Cardiac septum (tissue), 1 donor: ENCODE measurements around the gene CBFB. TPM values are rescaled to one million over a fixed set of nuclear protein-coding genes. Genes with fewer than 3 reads are reported as not detected.

Experiments used
- DNase-seq: peaks from one replicate; pipeline ENCODE4 v3.0.0-alpha.2; 2020; ENCODE audit warnings: low spot score
- intact Hi-C: fragments of 100-400 bp; cut with DNase I; formaldehyde crosslinking; loops from one replicate; pipeline ENCODE4 v1.14.0; 2022
- total RNA-seq: library from RNA; stranded (reverse); fragmentation: NEBNext Ultra II Directional; extraction: Animal tissue kit (Norgen Biotek cat#: 25700); gene quantifications from one replicate; pipeline ENCODE4 v1.2.1, GENCODE V29; 2021
- donor health status: DM: no; HTN: no; CAD: no.

The CBFB gene
- total RNA-seq, 1 donor from 2014 or later, result 33.7 TPM

- DNase-seq, result no peak
- intact Hi-C loops, result no loop called here
Measured at GRCh38 chr16:67148656-67149275, 119.8 kb downstream of the CBFB start.

GRCh38 chr16:67149276-67150046 is 120.5 kb downstream of the CBFB start:
- DNase-seq, result no peak
- intact Hi-C loops, result no loop called here

- DNase-seq, result no peak
- intact Hi-C loops, result no loop called here
Measured at GRCh38 chr16:67150047-67150832, 121.3 kb downstream of the CBFB start.

Other genes starting within 250 kb of the CBFB start
- not detected for gene TERB1, start 227.6 kb upstream of the CBFB start, total RNA-seq
- 31.1 TPM for gene NAE1, start 198.2 kb upstream of the CBFB start, total RNA-seq
- not detected for gene CA7, start 184.7 kb upstream of the CBFB start, total RNA-seq
- gene PDP2, start 148.6 kb upstream of the CBFB start, total RNA-seq, result 2.7 TPM
- gene CDH16, start 110.3 kb upstream of the CBFB start, total RNA-seq, result 0.35 TPM
- 245 TPM for gene RRAD, start 103.6 kb upstream of the CBFB start, total RNA-seq
- 118 TPM for gene CIAO2B, start 94.7 kb upstream of the CBFB start, total RNA-seq
- gene CES2, start 93.6 kb upstream of the CBFB start, total RNA-seq, result 64.0 TPM
- gene CES3, start 67.9 kb upstream of the CBFB start, total RNA-seq, result 0.62 TPM
- gene CES4A, start 40.6 kb upstream of the CBFB start, total RNA-seq, result 11.9 TPM
- 8.8 TPM for gene PHAF1, start 80.8 kb downstream of the CBFB start, total RNA-seq
- 12.4 TPM for gene B3GNT9, start 121.8 kb downstream of the CBFB start, total RNA-seq
- gene TRADD, start 130.8 kb downstream of the CBFB start, total RNA-seq, result 11.0 TPM
- 9.5 TPM for gene FBXL8, start 130.8 kb downstream of the CBFB start, total RNA-seq
- gene HSF4, start 135.6 kb downstream of the CBFB start, total RNA-seq, result 49.1 TPM
- gene NOL3, start 141.4 kb downstream of the CBFB start, total RNA-seq, result 86.3 TPM
- 22.2 TPM for gene MATCAP1, start 154.8 kb downstream of the CBFB start, total RNA-seq
- gene EXOC3L1, start 161.0 kb downstream of the CBFB start, total RNA-seq, result 2.8 TPM
- 34.4 TPM for gene E2F4, start 163.0 kb downstream of the CBFB start, total RNA-seq
- 0.92 TPM for gene ELMO3, start 170.0 kb downstream of the CBFB start, total RNA-seq
- 16.3 TPM for gene TMEM208, start 198.0 kb downstream of the CBFB start, total RNA-seq
- gene FHOD1, start 218.3 kb downstream of the CBFB start, total RNA-seq, result 33.4 TPM
- 1.1 TPM for gene SLC9A5, start 219.8 kb downstream of the CBFB start, total RNA-seq